KOPT-K1 (cell line): ENCODE measurements around the gene PLCG1.

Experiments
- H3K27ac ChIP-seq: fragments of 200-600 bp; sonication (generic); 2 replicates; pipeline ENCODE4 v1.5.1; 2016; ENCODE audit warnings: antibody characterized with exemption, mild to moderate bottlenecking, low read depth, low read length; ENCODE audit not compliant: poor library complexity, severe bottlenecking
- H3K36me3 ChIP-seq: fragments of 200-600 bp; sonication (generic); 2 replicates; pipeline ENCODE4 v1.5.1; 2017; ENCODE audit warnings: antibody characterized with exemption, mild to moderate bottlenecking, low read length, moderate library complexity; ENCODE audit not compliant: insufficient read depth
- H3K9me3 ChIP-seq: fragments of 200-600 bp; sonication (generic); 2 replicates; pipeline ENCODE4 v1.5.1; 2017; ENCODE audit warnings: antibody characterized with exemption, low read length, mild to moderate bottlenecking; ENCODE audit not compliant: insufficient read depth, poor library complexity, severe bottlenecking

PLCG1 gene

GRCh38 chr20:41185013-41185757 lies 47.8 kb downstream of the PLCG1 start:
- peaks cover 8% of the 10 kb centered on the region for H3K9me3 ChIP-seq
- H3K27ac ChIP-seq = no peak overlapping the region
- peaks cover 32% of the 10 kb centered on the region for H3K36me3 ChIP-seq

- peaks cover 26% of the 10 kb centered on the region for H3K36me3 ChIP-seq
- peaks cover 33% of the 10 kb centered on the region for H3K9me3 ChIP-seq
- H3K27ac ChIP-seq = no peak overlapping the region
Measured at GRCh38 chr20:41187668-41188067, 50.3 kb downstream of the PLCG1 start.

GRCh38 chr20:41191562-41192500 lies 54.5 kb downstream of the PLCG1 start:
- Histone ChIP-seq H3K36me3 (peaks cover 13% of the 10 kb centered on the region), H3K9me3 (peaks cover 37% of the 10 kb centered on the region), H3K27ac (no peak overlapping the region)

- H3K9me3 ChIP-seq = peaks cover 37% of the 10 kb centered on the region
- peaks cover 13% of the 10 kb centered on the region for H3K36me3 ChIP-seq
- H3K27ac ChIP-seq = no peak overlapping the region
Measured at GRCh38 chr20:41192575-41192974, 55.2 kb downstream of the PLCG1 start.

GRCh38 chr20:41196653-41197225 lies 59.4 kb downstream of the PLCG1 start:
- peaks cover 11% of the 10 kb centered on the region for H3K36me3 ChIP-seq
- peaks cover 36% of the 10 kb centered on the region for H3K9me3 ChIP-seq

GRCh38 chr20:41198443-41198842 lies 61.1 kb downstream of the PLCG1 start:
- H3K9me3 ChIP-seq = peaks cover 21% of the 10 kb centered on the region
- H3K36me3 ChIP-seq = peaks cover 7% of the 10 kb centered on the region; the same call in 1 of the 2 replicates
- H3K27ac ChIP-seq = no peak overlapping the region

More at GRCh38 chr20:41196653-41197225, 59.4 kb downstream of the PLCG1 start:
- H3K27ac ChIP-seq = no peak overlapping the region

GRCh38 chr20:41200446-41201202 lies 63.3 kb downstream of the PLCG1 start:
- no peak overlapping the region for H3K27ac ChIP-seq
- H3K36me3 ChIP-seq = peaks cover 10% of the 10 kb centered on the region; the same call in 1 of the 2 replicates
- peaks cover 21% of the 10 kb centered on the region for H3K9me3 ChIP-seq

- no peak overlapping the region for H3K27ac ChIP-seq
- peaks cover 10% of the 10 kb centered on the region; the same call in 1 of the 2 replicates for H3K36me3 ChIP-seq
- H3K9me3 ChIP-seq = peaks cover 21% of the 10 kb centered on the region
Measured at GRCh38 chr20:41201760-41202159, 64.4 kb downstream of the PLCG1 start.

GRCh38 chr20:41202426-41202825 lies 65.1 kb downstream of the PLCG1 start:
- Histone ChIP-seq H3K27ac (no peak overlapping the region), H3K36me3 (peaks cover 10% of the 10 kb centered on the region; the same call in 1 of the 2 replicates), H3K9me3 (peaks cover 21% of the 10 kb centered on the region)

GRCh38 chr20:41203660-41204059 lies 66.3 kb downstream of the PLCG1 start:
- Histone ChIP-seq H3K27ac (no peak overlapping the region), H3K9me3 (peaks cover 14% of the 10 kb centered on the region), H3K36me3 (peaks cover 10% of the 10 kb centered on the region; the same call in 1 of the 2 replicates)

GRCh38 chr20:41204304-41205265 lies 67.2 kb downstream of the PLCG1 start:
- Histone ChIP-seq H3K27ac (no peak overlapping the region), H3K9me3 (peaks cover 5% of the 10 kb centered on the region), H3K36me3 (peaks cover 10% of the 10 kb centered on the region; the same call in 1 of the 2 replicates)

GRCh38 chr20:41205313-41205712 lies 68.0 kb downstream of the PLCG1 start:
- Histone ChIP-seq H3K36me3 (peaks cover 10% of the 10 kb centered on the region; the same call in 1 of the 2 replicates), H3K9me3 (no peaks in the 10 kb centered on the region), H3K27ac (no peak overlapping the region)

GRCh38 chr20:41213150-41213820 lies 75.9 kb downstream of the PLCG1 start:
- H3K27ac ChIP-seq = no peak overlapping the region
- H3K36me3 ChIP-seq = no peaks in the 10 kb centered on the region
- no peaks in the 10 kb centered on the region for H3K9me3 ChIP-seq
